PC-3 (cell line): ENCODE results near the gene UMODL1. TPM values are rescaled to one million over a fixed set of nuclear protein-coding genes. Genes with fewer than 3 reads are reported as not detected.

Experiments used
- ATAC-seq: fragments of 200-7000 bp; cut with Tn5 transposase; 2 replicates; pipeline ENCODE4 v1.9.1; 2020; ENCODE audit warnings: mild to moderate bottlenecking, moderate library complexity
- BruUV-seq: library from RNA; stranded (reverse); fragments of 400-500 nt; replicated peaks from 2 replicates; lab custom pipeline; 2021; lab: Mats Ljungman, UMichigan
- CTCF ChIA-PET: fragments of 300-600 bp; sonication (Branson Sonifier 250); formaldehyde crosslinking; loops from one replicate; lab custom pipeline; 2022; ENCODE audit warnings: antibody characterized with exemption; lab: Charles Lee
- POLR2A ChIA-PET: fragments of 300-600 bp; sonication (Branson Sonifier 250); formaldehyde crosslinking; loops from one replicate; lab custom pipeline; 2022; ENCODE audit warnings: antibody characterized with exemption; ENCODE audit not compliant: unreplicated experiment; lab: Charles Lee
- DNase-seq: peaks from one replicate; pipeline ENCODE4 v3.0.0-alpha.2; 2015
- H2AFZ ChIP-seq: fragments of 300-600 bp; sonication (generic); 2 replicates; pipeline ENCODE4 v1.6.0; 2016; ENCODE audit warnings: antibody characterized with exemption, low read length
- H3F3A ChIP-seq: fragments of 300-600 bp; sonication (generic); one replicate; pipeline ENCODE4 v1.6.0; 2017; ENCODE audit warnings: antibody characterized with exemption, low read length, control low read depth, mild to moderate bottlenecking; ENCODE audit not compliant: unreplicated experiment
- H3K27ac ChIP-seq: fragments of 300-600 bp; sonication (generic); 2 replicates; pipeline ENCODE4 v1.5.1; 2016; ENCODE audit warnings: mild to moderate bottlenecking, low read length
- H3K27me3 ChIP-seq: fragments of 300-600 bp; sonication (generic); 2 replicates; pipeline ENCODE4 v1.6.1; 2016; ENCODE audit warnings: low read length, mixed read lengths
- H3K36me3 ChIP-seq: fragments of 300-600 bp; sonication (generic); 2 replicates; pipeline ENCODE4 v1.6.1; 2016; ENCODE audit warnings: low read depth, mixed run types, low read length, mixed read lengths
- H3K4me1 ChIP-seq: fragments of 300-600 bp; sonication (generic); 2 replicates; pipeline ENCODE4 v1.5.1; 2016; ENCODE audit warnings: low read length; ENCODE audit not compliant: insufficient read depth
- H3K4me2 ChIP-seq: fragments of 300-600 bp; sonication (generic); 2 replicates; pipeline ENCODE4 v1.6.0; 2016; ENCODE audit warnings: low read length
- H3K4me3 ChIP-seq: fragments of 300-600 bp; sonication (generic); 2 replicates; pipeline ENCODE4 v1.5.1; 2016; ENCODE audit warnings: mild to moderate bottlenecking, low read length, mixed read lengths
- H3K79me2 ChIP-seq: fragments of 300-600 bp; sonication (generic); 2 replicates; pipeline ENCODE4 v1.6.1; 2017; ENCODE audit warnings: low read length, mixed read lengths
- H3K9ac ChIP-seq: fragments of 300-600 bp; sonication (generic); 2 replicates; pipeline ENCODE4 v1.6.0; 2016; ENCODE audit warnings: mild to moderate bottlenecking, low read length
- H3K9me2 ChIP-seq: fragments of 300-600 bp; sonication (generic); replicated peaks from 2 replicates; pipeline ENCODE4 v1.6.1; 2016; ENCODE audit warnings: mixed run types, low read length, mixed read lengths
- H3K9me3 ChIP-seq: fragments of 300-600 bp; sonication (generic); 2 replicates; pipeline ENCODE4 v1.6.1; 2016; ENCODE audit warnings: low read length, mixed read lengths
- H4K20me1 ChIP-seq: fragments of 300-600 bp; sonication (generic); 2 replicates; pipeline ENCODE4 v1.6.1; 2016; ENCODE audit warnings: low read length, mixed read lengths
- CTCF ChIP-seq: fragments of 300-600 bp; sonication (generic); conservative IDR thresholded peaks from 2 replicates; pipeline ENCODE4 v1.5.1; 2017; ENCODE audit warnings: antibody characterized with exemption, low read depth, mild to moderate bottlenecking, low read length
- EZH2 ChIP-seq: fragments of 300-600 bp; sonication (generic); IDR thresholded peaks from one replicate; pipeline ENCODE4 v1.6.1; 2017; ENCODE audit warnings: antibody characterized with exemption, mild to moderate bottlenecking, low read length; ENCODE audit not compliant: unreplicated experiment
- EZH2phosphoT487 ChIP-seq: fragments of 300-600 bp; sonication (generic); IDR thresholded peaks from 2 replicates; pipeline ENCODE4 v1.6.1; 2018; ENCODE audit warnings: mild to moderate bottlenecking, antibody characterized with exemption, low read length, borderline replicate concordance
- intact Hi-C: fragments of 100-400 bp; cut with micrococcal nuclease; formaldehyde crosslinking; loops from 2 replicates; pipeline ENCODE4 v1.9.0; 2023
- total RNA-seq: library from RNA; depleted of rRNA; stranded (reverse); fragments of >200 nt; gene quantifications from 2 replicates; pipeline ENCODE4 v1.2.3, GENCODE V29; 2014

Gene UMODL1
- total RNA-seq, 1 experiment from 2014 or later = not detected

DNA sequence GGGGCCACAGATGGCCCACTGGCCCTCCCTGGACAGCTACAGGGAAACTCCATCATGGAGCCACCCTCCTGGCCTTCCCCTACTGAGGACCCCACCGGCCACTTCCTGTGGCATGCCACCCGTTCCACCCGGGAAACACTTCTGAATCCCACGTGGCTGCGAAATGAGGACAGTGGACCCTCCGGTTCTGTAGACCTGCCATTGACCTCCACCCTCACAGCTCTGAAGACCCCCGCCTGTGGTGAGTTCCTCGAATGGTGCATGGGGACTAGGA, 40.3 kb downstream of the UMODL1 start:
- no peaks in the 10 kb centered on the region for H3K9me3 ChIP-seq
- peaks cover 21% of the 10 kb centered on the region; the same call in 1 of the 2 replicates for H3K4me1 ChIP-seq
- TF ChIP-seq EZH2 (no peak), EZH2phosphoT487 (no peak), CTCF (no peak)
- H3K79me2 ChIP-seq = no peaks in the 10 kb centered on the region
- no peaks in the 10 kb centered on the region for H3K9me2 ChIP-seq
- no peaks in the 10 kb centered on the region for H4K20me1 ChIP-seq
- BruUV-seq = no TSS peak
- H3K27me3 ChIP-seq = no peaks in the 10 kb centered on the region
- no peak for DNase-seq
- H3K4me2 ChIP-seq = no peak overlapping the region
- no peaks in the 10 kb centered on the region for H3K36me3 ChIP-seq
- ChIA-PET CTCF (no interaction called here), POLR2A (no interaction called here)
- no peak for ATAC-seq
- no peak overlapping the region for H3K9ac ChIP-seq
- intact Hi-C loops = no loop called here
- no peak overlapping the region for H2AFZ ChIP-seq
- no peaks in the 10 kb centered on the region for H3F3A ChIP-seq
- no peak overlapping the region for H3K4me3 ChIP-seq
- H3K27ac ChIP-seq = no peak overlapping the region

DNA sequence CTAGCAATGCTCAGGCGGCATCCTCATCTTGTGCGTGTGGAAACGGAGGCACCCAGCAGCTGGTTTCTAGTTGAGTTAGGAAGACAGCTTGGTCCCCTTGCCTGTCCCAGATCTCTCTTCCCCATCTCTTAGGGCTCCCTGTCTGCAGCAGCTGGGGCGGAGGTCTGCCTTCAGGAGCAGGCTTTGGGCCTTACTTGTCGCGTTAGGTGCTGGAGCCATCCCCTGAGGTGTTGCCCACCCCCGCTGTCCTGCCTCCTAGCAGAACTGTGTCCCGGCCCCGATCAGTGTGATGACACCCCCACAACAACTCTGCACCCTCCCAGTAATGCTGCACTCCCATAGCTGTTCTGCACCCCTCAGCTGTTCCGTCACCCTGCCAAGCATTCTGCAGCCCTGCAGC, 40.7 kb downstream of the UMODL1 start:
- no peak overlapping the region for H3K4me3 ChIP-seq
- H3K4me1 ChIP-seq = peaks cover 21% of the 10 kb centered on the region; the same call in 1 of the 2 replicates
- ATAC-seq (no peak), DNase-seq (no peak)
- H3K36me3 ChIP-seq = no peaks in the 10 kb centered on the region
- H3F3A ChIP-seq = no peaks in the 10 kb centered on the region
- no TSS peak for BruUV-seq
- no peak for TF ChIP-seq CTCF
- TF ChIP-seq EZH2 = no peak
- no peak for TF ChIP-seq EZH2phosphoT487
- H3K9ac ChIP-seq = no peak overlapping the region
- ChIA-PET POLR2A (no interaction called here), CTCF (interaction anchor here (0.6 kb wide), 1 partner anchor 118 kb away, joined by 21 read pairs; no protein-coding TSS in a partner anchor)
- H2AFZ ChIP-seq = no peak overlapping the region
- no peak overlapping the region for H3K27ac ChIP-seq
- no peaks in the 10 kb centered on the region for H4K20me1 ChIP-seq
- intact Hi-C loops = no loop called here
- no peaks in the 10 kb centered on the region for H3K9me3 ChIP-seq
- no peaks in the 10 kb centered on the region for H3K79me2 ChIP-seq
- no peaks in the 10 kb centered on the region for H3K9me2 ChIP-seq
- H3K4me2 ChIP-seq = no peak overlapping the region
- no peaks in the 10 kb centered on the region for H3K27me3 ChIP-seq

DNA sequence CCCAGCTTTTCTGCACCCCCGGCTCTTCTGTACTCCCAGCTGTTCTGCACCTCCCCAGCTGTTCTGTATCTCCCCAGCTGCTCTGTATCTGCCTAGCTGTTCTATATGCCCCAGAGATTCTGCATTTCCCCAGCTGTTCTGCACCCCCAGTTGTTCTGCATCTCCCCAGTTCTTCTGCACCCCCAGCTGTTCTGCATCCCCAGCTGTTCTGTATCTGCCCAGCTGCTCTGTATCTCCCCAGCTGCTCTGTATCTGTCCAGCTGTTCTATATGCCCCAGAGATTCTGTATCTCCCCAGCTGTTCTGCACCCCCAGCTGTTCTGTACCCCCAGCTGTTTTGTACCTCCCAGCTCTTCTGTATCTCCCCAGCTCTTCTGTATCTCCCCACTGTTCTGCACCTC, 41.1 kb downstream of the UMODL1 start:
- H3K9me3 ChIP-seq = no peaks in the 10 kb centered on the region
- H3K36me3 ChIP-seq = no peaks in the 10 kb centered on the region
- intact Hi-C loops = no loop called here
- ChIA-PET CTCF (interaction anchor here (0.6 kb wide), 1 partner anchor 118 kb away, joined by 21 read pairs; no protein-coding TSS in a partner anchor), POLR2A (no interaction called here)
- no peaks in the 10 kb centered on the region for H3K9me2 ChIP-seq
- no peak for ATAC-seq
- no peaks in the 10 kb centered on the region for H3K27me3 ChIP-seq
- H3K9ac ChIP-seq = no peak overlapping the region
- no peak for DNase-seq
- TF ChIP-seq CTCF (no peak), EZH2phosphoT487 (no peak), EZH2 (no peak)
- H2AFZ ChIP-seq = no peak overlapping the region
- no peak overlapping the region for H3K27ac ChIP-seq
- H3K4me2 ChIP-seq = no peak overlapping the region
- H4K20me1 ChIP-seq = no peaks in the 10 kb centered on the region
- peaks cover 25% of the 10 kb centered on the region for H3K4me1 ChIP-seq
- H3F3A ChIP-seq = no peaks in the 10 kb centered on the region
- no TSS peak for BruUV-seq
- H3K4me3 ChIP-seq = no peak overlapping the region
- no peaks in the 10 kb centered on the region for H3K79me2 ChIP-seq
